ENCODE data around the gene CNN1. TPM values are rescaled to one million over a fixed set of nuclear protein-coding genes. Genes with fewer than 3 reads are reported as not detected.

Gene CNN1
- total RNA-seq, 1 experiment from 2014 or later: 0.78 TPM

DNA sequence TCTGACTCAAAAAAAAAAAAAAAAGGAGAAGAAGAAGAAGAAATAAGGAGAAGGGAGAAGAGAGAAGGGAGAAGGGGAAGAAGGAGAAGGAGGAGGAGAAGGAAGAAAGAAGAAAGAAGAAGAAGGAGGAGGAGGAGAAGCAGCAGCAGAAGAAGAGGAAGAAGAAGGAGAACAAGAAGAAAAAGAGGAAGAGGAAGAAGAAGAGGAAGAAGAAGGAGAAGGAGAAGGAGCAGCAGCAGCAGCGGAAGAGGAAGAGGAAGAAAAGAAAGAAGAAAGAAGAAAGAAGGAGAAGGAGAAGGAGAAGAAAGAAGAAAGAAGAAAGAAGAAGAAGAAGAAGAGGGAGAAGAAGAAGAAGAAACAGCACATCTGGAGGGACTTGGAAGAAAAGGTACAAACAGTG, 4.1 kb upstream of the CNN1 start:
- DNase-seq (ENCODE audit: low spot score): no peak

DNA sequence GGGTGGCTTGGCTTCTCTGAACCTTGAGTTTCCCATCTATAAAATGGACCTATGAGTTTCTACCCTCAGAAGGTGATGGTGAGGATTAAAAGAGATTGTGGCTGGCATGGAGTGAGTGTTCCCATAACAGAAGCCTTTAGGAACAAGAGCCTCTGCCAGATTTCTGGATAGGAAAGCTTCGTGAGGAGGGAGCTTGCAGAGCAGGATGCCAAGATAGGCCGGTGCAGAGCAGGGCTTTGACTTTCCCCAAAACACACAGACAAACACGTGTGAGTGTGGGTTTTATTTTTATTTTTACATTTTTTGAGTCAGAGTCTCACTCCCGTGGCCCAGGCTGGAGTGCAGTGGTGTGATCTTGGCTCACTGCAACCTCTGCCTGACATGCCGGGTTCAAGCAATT, 3.7 kb upstream of the CNN1 start:
- no peak for DNase-seq (ENCODE audit: low spot score)

DNA sequence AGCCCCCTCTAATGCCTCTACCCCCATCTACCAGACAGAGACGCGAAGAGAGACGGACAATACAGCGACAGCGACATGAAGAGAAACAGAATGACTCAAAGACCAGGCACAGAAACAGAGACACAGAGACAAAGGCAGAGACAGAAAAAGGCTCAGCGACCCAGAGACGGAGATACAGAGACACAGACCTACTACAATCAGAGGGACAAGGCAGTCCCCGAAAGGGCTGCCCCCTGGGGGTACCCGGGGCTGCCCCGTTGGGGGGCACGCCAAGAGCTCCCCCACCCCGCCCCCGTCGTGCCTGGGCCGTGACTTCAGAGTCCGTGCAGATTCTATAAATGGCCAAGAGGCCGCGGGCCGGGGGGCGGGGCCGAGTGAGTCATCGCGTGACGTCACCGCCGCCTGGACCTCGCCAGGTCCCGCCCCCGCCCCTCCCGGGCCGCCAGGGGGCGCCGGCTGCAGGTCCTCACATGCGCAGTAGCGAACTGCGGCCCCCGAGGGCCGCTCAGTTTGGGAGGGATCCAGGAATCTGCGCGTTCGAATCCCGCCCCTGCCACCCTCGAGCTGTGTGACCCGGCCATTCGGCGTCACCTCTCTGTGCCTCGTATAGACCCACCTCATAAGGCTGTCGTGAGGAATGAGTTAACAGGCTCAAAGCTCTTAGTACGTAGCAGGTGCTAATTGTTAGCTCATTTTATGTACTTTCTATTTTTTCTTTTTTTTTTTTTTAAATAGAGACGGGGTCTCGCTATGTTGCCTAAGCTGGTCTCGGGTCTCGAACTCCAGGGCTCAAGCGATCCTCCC, 2.7 kb upstream of the CNN1 start:
- DNase-seq (ENCODE audit: low spot score): peak; percentile 78

DNA sequence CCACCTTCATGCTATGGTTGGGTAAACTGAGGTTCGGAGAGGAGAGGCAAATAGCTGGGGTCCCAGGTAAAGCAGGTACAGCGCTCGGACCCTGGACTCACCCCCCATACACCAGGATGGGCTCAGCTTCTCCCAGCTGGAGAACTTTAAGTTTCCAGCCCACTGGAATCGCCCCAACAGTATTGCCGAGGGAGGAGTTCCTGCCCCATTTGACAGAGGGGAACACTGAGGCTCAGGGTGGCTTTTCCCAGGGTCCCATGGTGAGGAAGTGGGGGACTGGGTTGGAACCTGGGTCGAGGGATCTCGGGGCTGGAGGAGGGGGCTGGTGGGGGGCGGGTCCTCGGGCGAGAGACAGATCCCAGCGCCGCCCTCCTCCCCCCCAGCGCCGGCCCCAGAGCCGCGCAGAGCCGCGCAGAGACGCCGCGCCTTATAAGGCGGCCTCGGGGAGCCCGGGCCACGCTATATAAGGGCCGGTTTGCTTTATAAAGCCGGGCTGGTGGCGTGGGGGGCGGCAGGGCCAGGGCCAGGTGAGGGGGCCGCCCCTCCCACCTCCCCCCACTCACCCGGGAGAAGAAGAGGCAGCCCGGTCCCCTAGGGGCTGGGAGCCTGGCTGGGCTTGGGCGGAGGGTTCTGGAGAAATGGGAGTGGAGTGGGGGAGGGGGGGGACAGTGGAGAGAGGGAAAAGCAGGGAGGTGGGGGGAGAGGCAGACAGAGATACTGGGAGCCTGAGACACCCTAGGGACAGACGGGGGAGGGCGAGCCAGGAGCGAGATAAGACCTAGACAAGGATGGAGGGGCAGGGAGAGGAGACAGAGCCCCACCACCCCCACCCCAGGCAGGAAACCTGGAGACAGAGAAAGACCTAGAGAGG, 1.1 kb downstream of the CNN1 start:
- no peak for DNase-seq (ENCODE audit: low spot score)

DNA sequence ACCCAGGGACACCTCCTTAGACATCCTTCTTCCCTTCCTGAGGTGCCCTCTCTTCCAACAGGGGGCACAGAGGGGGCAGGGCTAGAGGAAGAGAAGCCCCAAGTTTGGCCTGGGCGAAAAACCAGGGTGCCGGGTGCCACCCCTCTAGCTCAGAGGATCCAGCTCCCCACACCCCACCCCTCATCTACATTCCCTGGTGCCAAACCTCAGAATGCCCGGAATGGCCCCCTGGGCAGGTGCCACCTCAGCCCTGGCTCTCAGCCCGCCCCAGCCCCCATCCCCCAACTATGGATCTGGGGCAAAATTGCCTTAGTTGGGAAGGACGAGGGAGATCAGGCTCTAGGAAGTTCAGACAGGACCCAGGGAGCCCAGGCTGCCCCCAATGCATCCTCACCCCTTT, 2.0 kb downstream of the CNN1 start:
- peak; percentile 31 for DNase-seq (ENCODE audit: low spot score)

DNA sequence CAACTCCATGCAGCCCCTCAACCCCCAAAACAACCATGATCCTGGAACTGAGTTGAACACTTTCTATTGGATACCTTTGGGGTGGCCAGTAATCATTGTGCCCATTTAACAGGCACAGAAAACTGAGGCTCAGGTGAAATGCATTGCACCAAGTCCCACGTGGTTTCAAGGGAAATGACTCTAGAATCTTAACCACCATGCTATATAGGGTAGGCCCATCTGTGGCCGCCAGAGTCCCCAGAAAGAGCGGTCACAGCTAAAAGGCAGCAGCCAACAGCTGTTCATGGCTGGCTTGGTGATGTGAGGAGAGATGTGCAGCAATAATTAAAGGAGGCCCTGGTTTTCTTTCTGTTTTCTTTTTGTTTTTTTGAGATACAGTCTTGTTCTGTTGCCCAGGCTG, 2.6 kb downstream of the CNN1 start:
- DNase-seq (ENCODE audit: low spot score): no peak

DNA sequence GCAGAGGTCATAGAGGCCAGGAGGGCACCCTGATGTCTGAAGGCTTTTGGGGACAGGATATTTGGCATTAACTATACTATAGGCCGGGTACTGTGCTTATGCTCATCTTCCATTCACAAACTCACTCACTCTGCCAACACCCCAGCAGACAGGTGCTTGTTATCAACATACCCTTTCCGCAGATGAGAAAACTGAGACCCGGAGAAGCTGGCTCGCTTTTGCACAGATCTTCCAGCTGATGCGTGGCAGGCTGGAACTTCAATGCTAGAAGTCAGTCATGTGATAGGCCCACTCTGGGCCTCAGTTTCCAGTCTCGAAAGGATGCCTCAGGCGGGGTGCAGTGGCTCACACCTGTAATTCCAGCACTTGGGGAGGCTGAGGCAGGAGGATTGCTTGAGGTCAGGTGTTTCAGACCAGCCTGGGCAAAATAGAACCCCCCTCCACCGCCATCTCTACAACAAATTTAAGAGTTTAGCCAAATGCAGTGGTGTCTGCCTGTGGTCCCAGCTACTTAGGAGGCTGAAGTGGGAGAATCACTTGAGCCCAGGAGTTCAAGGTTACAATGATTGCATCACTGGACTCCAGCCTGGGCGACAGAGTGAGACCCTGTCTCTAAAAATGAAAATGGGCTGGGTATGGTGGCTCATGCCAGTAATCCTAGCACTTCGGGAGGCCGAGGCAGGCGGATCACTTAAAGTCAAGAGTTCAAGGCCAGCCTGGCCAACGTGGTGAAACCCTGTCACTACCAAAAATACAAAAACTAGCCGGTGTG, 9.5 kb downstream of the CNN1 start:
- no peak for DNase-seq (ENCODE audit: low spot score)

DNA sequence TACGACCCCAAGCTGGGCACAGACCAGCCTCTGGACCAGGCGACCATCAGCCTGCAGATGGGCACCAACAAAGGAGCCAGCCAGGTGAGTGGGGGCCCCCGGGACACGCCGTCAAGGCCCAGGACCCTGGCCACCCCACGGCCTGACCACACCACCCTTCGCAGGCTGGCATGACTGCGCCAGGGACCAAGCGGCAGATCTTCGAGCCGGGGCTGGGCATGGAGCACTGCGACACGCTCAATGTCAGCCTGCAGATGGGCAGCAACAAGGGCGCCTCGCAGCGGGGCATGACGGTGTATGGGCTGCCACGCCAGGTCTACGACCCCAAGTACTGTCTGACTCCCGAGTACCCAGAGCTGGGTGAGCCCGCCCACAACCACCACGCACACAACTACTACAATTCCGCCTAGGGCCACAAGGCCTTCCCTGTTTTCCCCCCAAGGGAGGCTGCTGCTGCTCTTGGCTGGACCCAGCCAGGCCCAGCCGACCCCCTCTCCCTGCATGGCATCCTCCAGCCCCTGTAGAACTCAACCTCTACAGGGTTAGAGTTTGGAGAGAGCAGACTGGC, 10.8 kb downstream of the CNN1 start:
- DNase-seq (ENCODE audit: low spot score): no peak

DNA sequence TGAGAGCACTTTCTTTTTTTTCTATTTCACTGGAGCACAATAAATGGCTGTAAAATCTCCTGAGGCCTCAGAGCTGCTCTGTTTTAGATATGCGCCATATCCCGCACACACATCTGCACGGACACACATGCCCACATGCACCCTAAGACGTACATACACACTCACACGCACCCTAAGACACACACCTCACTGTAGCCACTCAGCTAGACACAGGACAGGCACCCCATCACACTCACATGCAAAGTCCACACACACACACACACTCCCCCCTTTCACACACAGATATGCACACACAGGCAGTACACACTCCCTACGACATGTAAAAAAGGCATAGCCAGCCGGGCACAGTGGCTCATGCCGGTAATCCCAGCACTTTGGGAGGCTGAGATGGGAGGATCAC, 11.6 kb downstream of the CNN1 start:
- DNase-seq (ENCODE audit: low spot score): no peak

DNA sequence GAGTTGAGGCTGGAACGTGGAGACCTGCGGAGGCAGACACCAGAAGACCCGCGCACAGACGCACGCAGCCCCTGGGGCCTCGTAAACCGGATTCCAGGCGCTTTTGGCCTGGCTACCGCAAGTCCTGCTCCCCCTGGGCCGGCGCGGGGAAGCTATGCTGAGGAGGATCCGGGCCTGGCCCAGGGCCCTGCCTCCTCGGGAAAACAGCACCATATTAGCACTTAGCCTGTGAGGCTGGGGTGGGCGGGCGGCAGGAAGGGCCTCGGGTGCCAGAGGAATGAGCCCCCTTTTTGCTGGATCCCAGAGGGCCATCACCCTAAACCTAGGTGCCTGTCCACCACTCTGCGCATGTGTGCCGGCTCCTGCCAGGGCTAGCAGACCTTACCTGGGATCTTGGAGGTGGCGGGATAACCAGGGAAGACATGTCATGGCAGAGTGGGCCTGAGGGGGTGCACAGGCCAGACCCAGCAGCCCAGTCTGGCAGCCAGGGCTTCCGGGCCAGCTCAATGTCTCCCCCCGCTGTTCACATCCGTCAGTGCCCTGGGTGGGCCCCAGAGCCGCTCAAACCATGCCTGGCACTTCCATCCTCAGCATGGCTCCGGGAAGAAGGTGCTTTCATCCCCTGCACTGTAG, 13.1 kb downstream of the CNN1 start:
- no peak for DNase-seq (ENCODE audit: low spot score)

DNA sequence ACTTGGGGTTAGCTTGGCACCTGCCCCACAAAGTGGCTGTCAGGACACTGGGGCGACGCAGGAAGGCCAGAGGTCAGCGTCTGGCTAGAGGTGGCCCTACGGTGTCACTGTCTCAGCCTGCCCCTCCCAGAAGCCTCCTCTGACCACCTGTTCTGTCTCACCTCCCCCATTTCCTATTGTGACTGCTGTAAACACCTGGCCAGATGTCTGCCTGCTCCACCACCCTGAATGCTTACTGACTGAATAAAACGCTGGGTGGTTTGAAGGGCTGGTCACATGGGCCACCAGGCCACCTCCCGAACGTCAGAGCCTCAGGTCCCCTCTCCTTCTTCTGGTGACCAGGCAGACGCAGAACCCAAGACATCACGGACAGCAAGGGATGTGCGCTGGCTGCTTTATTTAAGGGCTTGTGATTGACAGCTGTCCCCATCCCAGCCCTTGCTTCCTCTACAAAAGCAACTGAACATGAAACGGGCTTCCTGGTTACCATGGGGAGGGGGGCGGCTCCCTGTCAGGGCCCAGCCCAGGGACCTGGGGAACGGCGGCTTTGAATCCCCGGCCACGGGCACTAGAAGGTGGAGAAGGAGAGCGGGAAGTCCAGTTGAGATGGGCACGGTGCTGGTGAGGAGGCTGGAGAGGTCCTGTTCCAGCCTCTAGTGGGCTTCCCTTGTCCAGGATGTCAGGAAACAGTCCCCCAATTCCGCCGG, 14.2 kb downstream of the CNN1 start:
- no peak for DNase-seq (ENCODE audit: low spot score)

DNA sequence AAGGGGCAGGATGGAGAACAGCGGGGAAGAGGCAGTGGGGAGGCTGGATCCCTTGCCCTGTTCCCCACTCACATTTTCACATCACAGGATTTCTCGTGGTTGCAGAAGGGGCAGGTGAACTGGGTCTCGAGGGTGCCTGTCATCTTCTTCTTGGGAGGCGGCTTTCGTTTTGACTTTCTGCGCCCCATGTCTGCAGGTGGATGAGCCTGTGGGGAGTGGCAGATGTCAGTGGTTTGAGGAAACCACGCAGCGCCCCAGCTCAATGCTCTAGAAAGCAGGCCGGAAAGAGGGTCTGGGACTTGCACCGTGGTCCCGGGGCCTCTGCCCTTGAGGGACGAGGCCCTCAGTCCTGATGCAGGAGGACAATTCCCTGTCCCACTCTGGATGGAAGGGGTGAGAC, 15.5 kb downstream of the CNN1 start:
- no peak for DNase-seq (ENCODE audit: low spot score)

DNA sequence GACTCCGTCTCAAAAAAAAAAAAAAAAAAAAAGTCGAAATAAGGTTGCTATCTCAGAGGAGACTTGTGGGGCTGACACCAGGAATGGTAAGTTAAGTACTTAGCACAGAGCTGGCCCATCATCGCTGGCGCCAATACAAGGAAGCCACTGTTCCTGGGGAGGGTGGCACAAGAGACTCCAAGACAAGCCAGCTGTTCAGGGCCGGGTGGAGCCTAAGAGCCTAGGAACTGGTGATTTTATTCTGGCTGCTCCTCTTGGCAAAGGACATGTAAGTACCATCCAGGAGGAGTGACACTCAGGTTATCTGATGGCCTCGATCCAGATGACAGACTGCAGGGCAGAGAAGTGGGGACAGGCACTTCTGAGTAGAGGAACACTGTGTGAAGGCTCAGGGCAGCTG, 16.6 kb downstream of the CNN1 start:
- DNase-seq (ENCODE audit: low spot score): no peak

DNA sequence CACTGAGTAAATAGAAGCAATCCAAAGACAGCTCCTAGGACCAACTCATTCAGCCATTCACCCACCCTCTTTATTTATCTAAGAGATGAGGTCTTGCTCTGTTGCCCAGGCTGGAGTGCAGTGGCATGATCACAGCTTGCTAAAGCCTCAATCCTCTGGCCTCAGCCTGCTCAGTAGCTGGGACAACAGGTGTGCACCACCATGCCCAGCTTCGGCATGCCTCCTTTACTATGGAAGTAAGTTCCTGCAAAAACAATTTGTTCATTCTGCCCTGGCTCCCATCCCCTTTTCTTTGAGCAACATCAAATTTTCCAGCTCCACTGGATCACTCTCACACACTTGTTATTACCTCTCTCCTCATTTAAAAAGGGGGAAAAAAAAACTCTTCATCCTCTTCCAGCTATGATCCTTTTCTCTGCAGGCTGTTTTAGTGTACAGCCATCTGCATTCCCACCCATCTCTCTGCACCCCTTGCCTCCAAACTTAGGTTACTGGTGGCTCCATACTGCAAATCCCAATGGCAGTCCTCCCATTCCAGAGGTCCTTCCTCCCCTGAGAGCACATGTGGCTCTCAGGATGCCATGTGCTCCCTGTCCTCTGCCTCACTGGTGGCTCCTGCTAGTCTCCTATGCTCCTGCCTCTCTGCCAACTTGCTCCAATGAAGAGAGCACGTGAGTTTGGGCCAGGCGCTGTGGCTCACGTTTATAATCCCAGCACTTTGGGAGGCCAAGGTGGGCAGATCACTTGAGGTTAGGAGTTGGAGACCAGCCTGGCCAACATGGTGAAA, 18.2 kb downstream of the CNN1 start:
- DNase-seq (ENCODE audit: low spot score): no peak

DNA sequence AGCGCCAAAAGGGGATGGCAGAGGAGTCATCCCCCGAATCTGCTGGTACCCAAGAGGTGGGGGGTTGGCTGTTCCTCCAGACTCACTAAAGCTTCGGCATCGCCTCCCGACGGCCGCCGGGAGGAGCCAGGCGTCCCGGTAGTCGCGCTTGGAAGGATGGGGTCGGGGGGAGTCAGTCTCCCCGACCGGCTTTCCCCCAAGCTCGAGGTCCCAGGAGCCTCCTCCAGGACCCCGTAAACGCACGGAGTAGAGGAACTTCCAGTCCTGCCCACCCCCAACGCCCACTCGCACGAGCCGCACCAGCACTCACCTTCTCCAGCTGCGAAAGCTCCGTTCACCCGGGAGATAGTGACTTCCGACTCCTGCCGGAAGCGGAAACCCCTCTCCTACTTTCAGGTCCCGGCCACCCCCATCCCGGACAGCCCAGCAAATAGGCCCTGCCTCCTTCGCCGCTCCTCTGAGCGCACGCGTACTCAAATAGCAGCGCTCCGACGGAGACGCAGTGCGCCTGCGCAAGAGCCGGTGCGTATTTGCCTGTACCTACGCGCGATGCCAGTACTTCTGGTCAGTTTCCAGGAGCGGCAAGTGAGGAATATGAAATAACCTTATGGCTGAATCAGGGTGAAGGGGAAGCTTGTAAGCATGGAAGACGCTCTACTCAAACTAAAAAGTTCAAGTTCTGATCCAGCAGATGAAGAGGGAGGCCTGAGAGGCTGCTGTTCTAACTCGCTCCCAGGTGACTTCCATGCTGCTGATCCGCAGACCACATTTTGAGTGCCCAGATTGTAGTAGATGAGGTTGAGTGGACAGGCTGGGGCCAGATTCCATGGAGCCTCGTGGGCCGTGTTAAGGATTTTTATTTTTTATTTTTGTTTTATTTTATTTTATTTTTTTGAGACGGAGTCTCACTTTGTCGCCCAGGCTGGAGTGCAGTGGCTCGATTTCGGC, 20.5 kb downstream of the CNN1 start, which contains the start of gene ELOF1:
Gene ELOF1 (minus strand): TSS at position 350 of the 948 bp plus-strand sequence. CDS start 4,883 bp downstream, outside the sequence.
- DNase-seq (ENCODE audit: low spot score): peak; percentile 96

DNA sequence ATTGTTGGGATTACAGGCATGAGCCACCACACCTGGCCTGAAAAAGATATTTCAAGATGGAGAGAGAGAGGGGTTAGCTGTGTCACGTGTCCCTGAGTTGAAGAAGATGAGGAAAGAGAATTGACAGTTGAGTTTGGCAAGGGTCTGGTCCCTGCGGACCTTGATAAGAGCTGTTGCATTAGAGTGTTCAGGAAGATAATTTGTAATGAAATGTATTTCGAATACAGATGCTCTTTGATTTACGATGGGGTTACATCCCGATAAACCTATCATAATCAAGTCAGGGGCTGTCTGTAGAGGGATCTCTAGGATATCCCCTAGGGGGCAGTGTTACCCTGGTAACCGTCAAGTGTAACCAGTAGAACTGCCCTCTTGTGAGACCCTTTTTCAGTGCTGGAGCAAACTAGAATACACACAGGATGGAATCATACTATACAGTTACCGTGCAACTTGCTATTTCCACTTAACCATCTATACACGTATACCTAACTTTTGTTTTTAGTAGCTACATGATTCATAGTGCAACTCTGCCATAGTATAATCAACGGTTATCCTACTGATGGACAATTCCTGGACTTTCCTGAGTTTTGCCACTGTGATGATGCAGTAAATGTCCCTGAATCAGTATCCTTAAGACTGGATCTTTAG, 21.9 kb downstream of the CNN1 start:
- DNase-seq (ENCODE audit: low spot score): peak; percentile 76

DNA sequence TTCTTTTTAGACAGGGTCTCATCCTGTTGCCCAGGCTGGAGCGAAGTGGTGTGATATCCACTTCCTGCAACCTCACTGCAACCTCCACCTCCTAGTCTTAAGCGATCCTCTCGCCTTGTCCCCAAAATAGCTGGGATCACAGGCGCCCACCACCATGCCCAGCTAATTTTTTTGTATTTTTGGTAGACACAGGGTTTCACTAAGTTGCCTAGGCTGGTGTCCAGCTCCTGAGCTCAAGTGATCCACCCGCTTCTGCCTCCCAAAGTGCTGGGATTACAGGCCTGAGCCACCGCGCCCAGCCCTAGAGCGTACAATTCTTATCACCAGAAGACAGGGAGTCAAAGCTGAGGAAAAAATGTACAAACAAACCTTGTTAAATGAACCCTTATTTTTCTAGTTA, 24.9 kb downstream of the CNN1 start:
- DNase-seq (ENCODE audit: low spot score): no peak

Measured in A172 (cell line).